22Rv1 (cell line): ENCODE results near the gene ATP5MC3.

Experiments used
- ZFX ChIP-seq: fragments of 450-650 bp; IDR thresholded peaks from 2 replicates; pipeline ENCODE4 v1.6.1; 2017; ENCODE audit warnings: antibody characterized with exemption, borderline replicate concordance
- TF ChIP-seq, protein P1 (sequence below): fragments of 450-650 bp; IDR thresholded peaks from 2 replicates; pipeline ENCODE4 v1.5.1; 2017; ENCODE audit warnings: mild to moderate bottlenecking

GRCh38 chr2:175137793-175138192, 43.7 kb downstream of the ATP5MC3 start:
- TF ChIP-seq, protein P1, sequence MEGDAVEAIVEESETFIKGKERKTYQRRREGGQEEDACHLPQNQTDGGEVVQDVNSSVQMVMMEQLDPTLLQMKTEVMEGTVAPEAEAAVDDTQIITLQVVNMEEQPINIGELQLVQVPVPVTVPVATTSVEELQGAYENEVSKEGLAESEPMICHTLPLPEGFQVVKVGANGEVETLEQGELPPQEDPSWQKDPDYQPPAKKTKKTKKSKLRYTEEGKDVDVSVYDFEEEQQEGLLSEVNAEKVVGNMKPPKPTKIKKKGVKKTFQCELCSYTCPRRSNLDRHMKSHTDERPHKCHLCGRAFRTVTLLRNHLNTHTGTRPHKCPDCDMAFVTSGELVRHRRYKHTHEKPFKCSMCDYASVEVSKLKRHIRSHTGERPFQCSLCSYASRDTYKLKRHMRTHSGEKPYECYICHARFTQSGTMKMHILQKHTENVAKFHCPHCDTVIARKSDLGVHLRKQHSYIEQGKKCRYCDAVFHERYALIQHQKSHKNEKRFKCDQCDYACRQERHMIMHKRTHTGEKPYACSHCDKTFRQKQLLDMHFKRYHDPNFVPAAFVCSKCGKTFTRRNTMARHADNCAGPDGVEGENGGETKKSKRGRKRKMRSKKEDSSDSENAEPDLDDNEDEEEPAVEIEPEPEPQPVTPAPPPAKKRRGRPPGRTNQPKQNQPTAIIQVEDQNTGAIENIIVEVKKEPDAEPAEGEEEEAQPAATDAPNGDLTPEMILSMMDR, result no peak
- TF ChIP-seq ZFX, result no peak
